PC-3 (cell line): ENCODE data around the gene MED12.

ENCODE experiments used
- EZH2 ChIP-seq: fragments of 300-600 bp; sonication (generic); IDR thresholded peaks from one replicate; pipeline ENCODE4 v1.6.1; 2017; ENCODE audit warnings: antibody characterized with exemption, mild to moderate bottlenecking, low read length; ENCODE audit not compliant: unreplicated experiment
- EZH2phosphoT487 ChIP-seq: fragments of 300-600 bp; sonication (generic); IDR thresholded peaks from 2 replicates; pipeline ENCODE4 v1.6.1; 2018; ENCODE audit warnings: mild to moderate bottlenecking, antibody characterized with exemption, low read length, borderline replicate concordance
- TF ChIP-seq, protein P1 (sequence below): fragments of 300-600 bp; sonication (generic); conservative IDR thresholded peaks from 2 replicates; pipeline ENCODE4 v1.5.1; 2017; ENCODE audit warnings: antibody characterized with exemption, low read depth, mild to moderate bottlenecking, low read length

GRCh38 chrX:71178908-71179307 lies 60.5 kb downstream of the MED12 start:
- TF ChIP-seq, protein P1, sequence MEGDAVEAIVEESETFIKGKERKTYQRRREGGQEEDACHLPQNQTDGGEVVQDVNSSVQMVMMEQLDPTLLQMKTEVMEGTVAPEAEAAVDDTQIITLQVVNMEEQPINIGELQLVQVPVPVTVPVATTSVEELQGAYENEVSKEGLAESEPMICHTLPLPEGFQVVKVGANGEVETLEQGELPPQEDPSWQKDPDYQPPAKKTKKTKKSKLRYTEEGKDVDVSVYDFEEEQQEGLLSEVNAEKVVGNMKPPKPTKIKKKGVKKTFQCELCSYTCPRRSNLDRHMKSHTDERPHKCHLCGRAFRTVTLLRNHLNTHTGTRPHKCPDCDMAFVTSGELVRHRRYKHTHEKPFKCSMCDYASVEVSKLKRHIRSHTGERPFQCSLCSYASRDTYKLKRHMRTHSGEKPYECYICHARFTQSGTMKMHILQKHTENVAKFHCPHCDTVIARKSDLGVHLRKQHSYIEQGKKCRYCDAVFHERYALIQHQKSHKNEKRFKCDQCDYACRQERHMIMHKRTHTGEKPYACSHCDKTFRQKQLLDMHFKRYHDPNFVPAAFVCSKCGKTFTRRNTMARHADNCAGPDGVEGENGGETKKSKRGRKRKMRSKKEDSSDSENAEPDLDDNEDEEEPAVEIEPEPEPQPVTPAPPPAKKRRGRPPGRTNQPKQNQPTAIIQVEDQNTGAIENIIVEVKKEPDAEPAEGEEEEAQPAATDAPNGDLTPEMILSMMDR = peak; percentile 74
- TF ChIP-seq EZH2 (no peak), EZH2phosphoT487 (no peak)
